ENCODE data around the gene ROBO1. TPM values are rescaled to one million over a fixed set of nuclear protein-coding genes. Genes with fewer than 3 reads are reported as not detected.

ROBO1 gene
- total RNA-seq, 1 donor from 2014 or later, result 7.1 TPM

- Histone ChIP-seq H3K4me3 (no peak overlapping the region), H3K9me3 (replicated peaks) (peaks cover 4% of the 10 kb centered on the region), H3K27me3 (ENCODE audit: low read depth) (no peaks in the 10 kb centered on the region), H3K36me3 (no peaks in the 10 kb centered on the region), H3K4me1 (no peaks in the 10 kb centered on the region), H3K27ac (replicated peaks) (no peak overlapping the region)
- no peak for DNase-seq
- no peak for TF ChIP-seq CTCF (IDR thresholded peaks at IDR 0.05; ENCODE audit: borderline replicate concordance)
- intact Hi-C loops (cut with micrococcal nuclease), result no loop called here
These were observed 804.0 kb downstream of the ROBO1 start for GRCh38 chr3:78963771-78964170.

- Histone ChIP-seq H3K27ac (replicated peaks) (no peak overlapping the region), H3K4me1 (no peaks in the 10 kb centered on the region), H3K36me3 (no peaks in the 10 kb centered on the region), H3K9me3 (replicated peaks) (no peaks in the 10 kb centered on the region), H3K4me3 (no peak overlapping the region), H3K27me3 (ENCODE audit: low read depth) (no peaks in the 10 kb centered on the region)
- no peak for DNase-seq
- intact Hi-C loops (cut with micrococcal nuclease), result no loop called here
- no peak for TF ChIP-seq CTCF (IDR thresholded peaks at IDR 0.05; ENCODE audit: borderline replicate concordance)
These were observed 810.3 kb downstream of the ROBO1 start for GRCh38 chr3:78957456-78957855.

GRCh38 chr3:78951342-78951945 lies 816.4 kb downstream of the ROBO1 start:
- peaks cover 16% of the 10 kb centered on the region for H3K9me3 ChIP-seq (replicated peaks)
- H3K27me3 ChIP-seq (ENCODE audit: low read depth), result no peaks in the 10 kb centered on the region
- H3K27ac ChIP-seq (replicated peaks), result no peak overlapping the region
- H3K4me3 ChIP-seq, result no peak overlapping the region
- H3K36me3 ChIP-seq, result no peaks in the 10 kb centered on the region
- intact Hi-C loops (cut with micrococcal nuclease), result no loop called here
- no peak for DNase-seq
- no peaks in the 10 kb centered on the region for H3K4me1 ChIP-seq
- no peak for TF ChIP-seq CTCF (IDR thresholded peaks at IDR 0.05; ENCODE audit: borderline replicate concordance)

- Histone ChIP-seq H3K36me3 (no peaks in the 10 kb centered on the region), H3K9me3 (replicated peaks) (peaks cover 43% of the 10 kb centered on the region), H3K27ac (replicated peaks) (no peak overlapping the region), H3K4me3 (no peak overlapping the region), H3K27me3 (ENCODE audit: low read depth) (no peaks in the 10 kb centered on the region), H3K4me1 (no peaks in the 10 kb centered on the region)
- no peak for TF ChIP-seq CTCF (IDR thresholded peaks at IDR 0.05; ENCODE audit: borderline replicate concordance)
- DNase-seq, result no peak
- intact Hi-C loops (cut with micrococcal nuclease), result no loop called here
These were observed 826.2 kb downstream of the ROBO1 start for GRCh38 chr3:78941587-78941986.

- no peaks in the 10 kb centered on the region for H3K27me3 ChIP-seq (ENCODE audit: low read depth)
- H3K4me1 ChIP-seq, result no peaks in the 10 kb centered on the region
- intact Hi-C loops (cut with micrococcal nuclease), result no loop called here
- H3K36me3 ChIP-seq, result no peaks in the 10 kb centered on the region
- H3K9me3 ChIP-seq (replicated peaks), result peaks cover 36% of the 10 kb centered on the region
- TF ChIP-seq CTCF (IDR thresholded peaks at IDR 0.05; ENCODE audit: borderline replicate concordance), result no peak
- H3K4me3 ChIP-seq, result no peak overlapping the region
- no peak for DNase-seq
- H3K27ac ChIP-seq (replicated peaks), result no peak overlapping the region
These were observed 827.2 kb downstream of the ROBO1 start for GRCh38 chr3:78940626-78941025.

Data from left ventricle myocardium inferior (tissue), 1 donor.